DOHH2 (cell line): Measurements from ENCODE around the gene EIF6.

Source experiments
- EZH2phosphoT487 ChIP-seq: fragments of 200-600 bp; sonication (generic); IDR thresholded peaks from 2 replicates; pipeline ENCODE4 v1.6.1; 2017; ENCODE audit warnings: borderline replicate concordance, mild to moderate bottlenecking, antibody characterized with exemption, low read length, moderate library complexity, mixed read lengths
- TF ChIP-seq, protein P1 (sequence below): fragments of 200-600 bp; sonication (generic); IDR thresholded peaks from one replicate; pipeline ENCODE4 v1.5.1; 2014; ENCODE audit warnings: antibody characterized with exemption, mild to moderate bottlenecking, low read depth, low read length; ENCODE audit not compliant: poor library complexity, severe bottlenecking

DNA sequence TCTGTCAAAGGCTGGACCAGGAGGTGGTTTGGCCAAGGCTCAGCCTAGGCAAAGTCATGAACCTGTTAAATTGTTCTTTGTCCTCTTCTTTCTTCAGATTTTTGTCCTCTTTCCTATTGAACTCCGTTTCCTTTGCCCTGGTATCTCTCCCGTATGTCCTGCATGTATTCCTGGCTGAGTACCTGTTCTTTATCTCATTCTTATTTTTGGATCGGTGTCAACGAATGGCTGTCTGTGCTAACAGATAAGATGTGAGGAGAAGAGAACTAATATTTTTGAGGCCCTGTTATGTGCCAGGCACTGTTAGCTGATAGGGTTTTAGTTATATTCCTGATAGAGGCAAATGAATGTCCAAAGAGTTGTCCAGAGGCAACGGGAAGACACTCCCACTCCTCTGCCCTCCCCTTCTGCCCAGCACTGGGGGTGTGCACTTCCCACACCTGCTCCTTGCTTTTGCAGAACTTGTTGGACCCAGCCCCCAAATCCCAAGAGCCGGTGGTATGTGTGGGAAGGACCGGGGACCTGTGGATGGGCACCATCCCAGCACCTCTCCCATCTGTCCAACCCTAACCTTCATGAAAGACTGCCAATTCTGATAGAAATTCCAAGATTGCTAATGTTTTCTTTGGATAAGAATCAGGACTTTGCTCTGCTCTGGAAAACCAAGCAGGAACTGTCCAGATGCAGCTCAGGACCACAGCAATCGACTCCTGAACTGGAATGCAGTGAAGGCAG lies 27.2 kb downstream of the EIF6 start:
- TF ChIP-seq, protein P1, sequence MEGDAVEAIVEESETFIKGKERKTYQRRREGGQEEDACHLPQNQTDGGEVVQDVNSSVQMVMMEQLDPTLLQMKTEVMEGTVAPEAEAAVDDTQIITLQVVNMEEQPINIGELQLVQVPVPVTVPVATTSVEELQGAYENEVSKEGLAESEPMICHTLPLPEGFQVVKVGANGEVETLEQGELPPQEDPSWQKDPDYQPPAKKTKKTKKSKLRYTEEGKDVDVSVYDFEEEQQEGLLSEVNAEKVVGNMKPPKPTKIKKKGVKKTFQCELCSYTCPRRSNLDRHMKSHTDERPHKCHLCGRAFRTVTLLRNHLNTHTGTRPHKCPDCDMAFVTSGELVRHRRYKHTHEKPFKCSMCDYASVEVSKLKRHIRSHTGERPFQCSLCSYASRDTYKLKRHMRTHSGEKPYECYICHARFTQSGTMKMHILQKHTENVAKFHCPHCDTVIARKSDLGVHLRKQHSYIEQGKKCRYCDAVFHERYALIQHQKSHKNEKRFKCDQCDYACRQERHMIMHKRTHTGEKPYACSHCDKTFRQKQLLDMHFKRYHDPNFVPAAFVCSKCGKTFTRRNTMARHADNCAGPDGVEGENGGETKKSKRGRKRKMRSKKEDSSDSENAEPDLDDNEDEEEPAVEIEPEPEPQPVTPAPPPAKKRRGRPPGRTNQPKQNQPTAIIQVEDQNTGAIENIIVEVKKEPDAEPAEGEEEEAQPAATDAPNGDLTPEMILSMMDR, result no peak
- no peak for TF ChIP-seq EZH2phosphoT487
